Activated CD4-positive, alpha-beta T cell treated with anti-CD3 and anti-CD28 coated beads, Interleukin-2, Interleukin-6, amounts not matched to agents 100 ng/mL and 50 ng/mL, durations not matched to agents 16 hours and 8 hours (primary cell): ENCODE results near the gene KHNYN.

ENCODE experiments used
- DNase-seq: peaks from one replicate; pipeline ENCODE4 v3.0.0-alpha.2; 2020

The KHNYN gene

DNA sequence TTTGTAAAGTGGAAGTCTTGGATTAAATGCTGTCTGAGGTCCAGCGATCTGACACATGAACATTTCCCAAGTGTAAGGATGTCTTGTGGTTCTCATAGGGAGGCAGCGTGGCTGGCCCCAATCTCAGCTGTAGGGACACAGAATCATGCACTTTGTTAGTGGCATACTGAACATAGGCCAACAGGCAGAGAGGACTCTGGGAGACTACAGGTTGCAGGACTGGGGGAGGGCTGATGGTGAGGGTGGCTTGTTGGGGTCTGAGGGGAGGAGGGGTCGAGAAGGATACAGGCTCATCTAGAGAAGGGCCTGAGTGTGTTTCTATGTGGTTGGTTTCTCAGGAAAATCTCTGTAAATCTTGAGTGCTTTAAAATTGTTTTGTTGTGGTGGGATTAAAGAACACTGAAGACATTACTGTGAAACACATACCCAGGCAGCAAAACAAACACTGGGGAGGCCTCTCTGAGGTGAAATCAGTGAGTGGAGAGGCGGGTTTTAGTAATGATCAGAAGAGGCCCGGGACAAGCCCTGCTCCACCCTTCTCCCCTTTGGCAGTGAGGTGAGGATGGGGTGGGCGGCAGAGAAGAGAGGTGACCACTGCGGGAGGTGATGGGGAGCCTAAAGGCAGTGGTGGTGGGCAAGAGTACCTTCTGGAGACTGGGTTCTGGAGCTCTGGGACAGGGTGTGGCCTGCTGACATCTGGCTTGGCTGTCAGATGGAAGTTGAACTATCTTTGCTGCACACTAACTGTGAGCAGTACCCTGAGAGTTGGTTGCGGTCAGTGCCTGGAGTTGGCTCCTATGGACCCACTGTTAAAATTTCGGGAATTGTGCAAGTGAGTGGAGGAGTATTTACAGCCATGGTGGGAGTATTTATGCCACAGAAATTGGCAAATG is 27.7 kb upstream of the KHNYN start:
- DNase-seq = no peak

GRCh38 chr14:24403294-24403998 is 26.3 kb upstream of the KHNYN start:
- DNase-seq = no peak

- DNase-seq = no peak
Observed at GRCh38 chr14:24404814-24405213, 24.9 kb upstream of the KHNYN start.

DNA sequence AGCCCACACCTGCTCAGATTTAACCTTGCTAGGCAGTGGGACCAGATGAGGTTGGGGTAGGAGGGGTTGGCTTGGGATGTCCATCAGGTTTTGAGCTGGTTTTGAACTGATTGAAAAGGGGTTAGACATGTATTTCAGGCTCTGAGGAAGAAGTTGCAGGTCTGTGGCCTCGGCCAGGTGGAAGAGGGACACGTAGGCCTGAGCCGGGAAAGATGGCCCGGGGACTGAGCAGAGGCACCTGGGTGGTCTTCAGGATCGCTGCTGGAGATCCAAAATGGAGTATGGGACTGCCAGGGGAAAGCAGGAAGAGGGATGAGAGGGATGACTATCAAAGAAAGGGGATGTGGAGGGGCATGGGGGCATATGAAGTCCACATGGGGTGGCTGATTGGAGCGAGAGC is 23.3 kb upstream of the KHNYN start:
- DNase-seq = no peak

GRCh38 chr14:24407608-24408325 is 22.0 kb upstream of the KHNYN start:
- DNase-seq = no peak

DNA sequence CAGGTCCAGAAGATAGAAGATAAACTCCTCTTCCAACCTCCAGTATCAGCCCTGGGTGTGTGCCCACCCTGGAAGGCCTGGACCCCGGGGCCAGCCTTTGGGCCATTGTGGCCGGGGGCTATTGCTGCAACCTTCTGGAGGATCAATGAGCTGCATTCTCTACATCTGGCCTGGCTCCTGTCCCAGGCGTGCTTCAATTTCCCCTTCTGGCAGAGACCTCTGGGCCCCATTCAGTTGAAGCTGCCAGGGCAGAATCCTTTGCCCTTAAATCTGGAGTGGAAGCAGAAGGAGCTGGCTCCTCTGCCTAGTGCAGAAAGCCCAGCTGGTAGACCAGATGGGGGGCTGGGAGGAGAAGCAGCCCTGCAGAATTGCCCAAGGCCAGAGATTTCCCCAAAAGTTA is 21.0 kb upstream of the KHNYN start:
- no peak for DNase-seq

DNA sequence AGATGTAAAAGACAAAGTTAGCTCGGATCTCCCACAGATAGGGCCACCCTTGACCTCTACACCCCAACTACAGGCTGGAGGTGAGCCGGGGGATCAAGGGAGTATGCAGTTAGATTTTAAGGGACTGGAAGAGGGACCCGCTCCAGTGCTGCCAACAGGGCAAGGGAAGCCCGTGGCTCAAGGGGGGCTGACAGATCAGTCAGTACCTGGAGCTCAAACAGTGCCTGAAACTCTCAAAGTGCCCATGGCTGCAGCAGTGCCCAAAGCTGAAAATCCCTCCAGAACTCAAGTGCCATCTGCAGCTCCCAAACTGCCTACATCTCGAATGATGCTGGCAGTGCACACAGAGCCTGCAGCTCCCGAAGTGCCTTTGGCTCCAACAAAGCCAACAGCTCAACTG is 20.6 kb upstream of the KHNYN start:
- no peak for DNase-seq

GRCh38 chr14:24409956-24410355 is 19.8 kb upstream of the KHNYN start:
- no peak for DNase-seq

GRCh38 chr14:24411443-24412389 is 18.0 kb upstream of the KHNYN start:
- peak; percentile 37 for DNase-seq

DNA sequence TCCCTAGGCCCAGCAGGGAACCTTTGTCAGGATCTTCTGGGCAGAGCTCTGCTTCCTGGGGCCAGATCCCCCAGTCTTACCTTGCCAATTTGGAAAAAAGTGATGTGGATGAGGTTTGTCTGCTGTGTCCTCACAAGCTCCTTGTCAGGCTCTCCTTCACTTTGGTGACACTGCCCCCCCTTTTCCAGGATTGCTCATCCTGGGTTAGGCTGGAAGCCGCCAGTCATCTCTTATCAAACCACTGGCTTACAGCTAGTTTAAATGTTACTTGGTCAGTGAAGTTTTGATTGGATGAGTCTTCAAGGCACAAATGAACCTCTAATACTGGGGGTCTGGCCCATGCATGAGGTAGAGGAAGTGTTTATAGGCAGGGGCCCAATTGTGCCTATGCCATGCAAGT is 15.7 kb upstream of the KHNYN start:
- no peak for DNase-seq

DNA sequence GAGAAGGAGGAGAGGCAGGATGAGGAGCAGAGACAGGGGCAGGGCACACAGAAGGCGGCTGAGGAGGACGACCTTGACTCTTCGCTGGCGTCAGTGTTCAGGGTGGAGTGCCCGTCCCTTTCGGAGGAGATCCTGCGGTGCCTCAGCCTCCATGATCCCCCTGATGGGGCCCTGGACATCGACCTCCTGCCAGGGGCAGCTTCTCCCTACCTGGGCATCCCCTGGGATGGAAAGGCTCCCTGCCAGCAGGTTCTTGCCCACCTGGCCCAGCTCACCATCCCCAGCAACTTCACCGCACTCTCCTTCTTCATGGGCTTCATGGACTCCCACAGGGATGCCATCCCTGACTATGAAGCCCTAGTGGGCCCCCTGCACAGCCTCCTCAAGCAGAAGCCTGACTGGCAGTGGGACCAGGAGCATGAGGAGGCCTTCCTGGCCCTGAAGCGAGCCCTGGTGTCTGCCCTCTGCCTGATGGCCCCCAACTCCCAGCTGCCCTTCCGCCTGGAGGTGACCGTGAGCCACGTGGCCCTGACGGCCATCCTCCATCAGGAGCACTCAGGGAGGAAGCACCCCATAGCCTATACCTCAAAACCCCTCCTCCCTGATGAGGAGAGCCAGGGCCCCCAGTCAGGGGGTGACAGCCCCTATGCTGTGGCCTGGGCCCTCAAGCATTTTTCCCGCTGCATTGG is 14.9 kb upstream of the KHNYN start:
- no peak for DNase-seq

GRCh38 chr14:24415421-24416253 is 14.1 kb upstream of the KHNYN start:
- no peak for DNase-seq

DNA sequence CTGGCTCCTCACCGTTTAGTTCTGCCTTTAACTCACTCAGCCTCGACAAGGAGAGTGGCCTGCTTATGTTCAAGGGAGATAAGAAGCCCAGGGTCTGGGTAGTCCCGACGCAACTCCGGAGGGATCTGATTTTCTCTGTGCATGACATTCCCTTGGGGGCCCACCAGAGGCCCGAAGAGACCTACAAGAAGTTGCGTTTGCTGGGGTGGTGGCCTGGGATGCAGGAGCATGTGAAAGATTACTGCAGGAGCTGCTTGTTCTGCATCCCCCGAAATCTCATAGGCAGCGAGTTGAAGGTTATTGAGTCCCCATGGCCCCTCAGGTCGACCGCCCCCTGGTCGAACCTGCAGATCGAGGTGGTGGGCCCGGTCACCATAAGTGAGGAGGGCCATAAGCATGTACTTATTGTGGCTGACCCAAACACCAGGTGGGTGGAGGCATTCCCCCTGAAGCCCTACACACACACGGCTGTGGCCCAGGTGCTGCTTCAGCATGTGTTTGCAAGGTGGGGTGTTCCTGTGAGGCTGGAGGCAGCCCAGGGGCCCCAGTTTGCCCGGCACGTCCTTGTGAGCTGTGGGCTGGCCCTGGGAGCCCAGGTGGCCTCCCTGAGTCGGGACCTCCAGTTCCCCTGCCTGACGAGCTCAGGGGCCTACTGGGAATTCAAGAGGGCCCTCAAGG is 13.4 kb upstream of the KHNYN start:
- DNase-seq = no peak

- DNase-seq = no peak
Observed at GRCh38 chr14:24416932-24417619, 12.7 kb upstream of the KHNYN start.

GRCh38 chr14:24417832-24418491 is 11.8 kb upstream of the KHNYN start:
- DNase-seq = no peak

GRCh38 chr14:24418492-24418873 is 11.3 kb upstream of the KHNYN start:
- no peak for DNase-seq

GRCh38 chr14:24422261-24422660 is 7.5 kb upstream of the KHNYN start:
- DNase-seq = no peak

DNA sequence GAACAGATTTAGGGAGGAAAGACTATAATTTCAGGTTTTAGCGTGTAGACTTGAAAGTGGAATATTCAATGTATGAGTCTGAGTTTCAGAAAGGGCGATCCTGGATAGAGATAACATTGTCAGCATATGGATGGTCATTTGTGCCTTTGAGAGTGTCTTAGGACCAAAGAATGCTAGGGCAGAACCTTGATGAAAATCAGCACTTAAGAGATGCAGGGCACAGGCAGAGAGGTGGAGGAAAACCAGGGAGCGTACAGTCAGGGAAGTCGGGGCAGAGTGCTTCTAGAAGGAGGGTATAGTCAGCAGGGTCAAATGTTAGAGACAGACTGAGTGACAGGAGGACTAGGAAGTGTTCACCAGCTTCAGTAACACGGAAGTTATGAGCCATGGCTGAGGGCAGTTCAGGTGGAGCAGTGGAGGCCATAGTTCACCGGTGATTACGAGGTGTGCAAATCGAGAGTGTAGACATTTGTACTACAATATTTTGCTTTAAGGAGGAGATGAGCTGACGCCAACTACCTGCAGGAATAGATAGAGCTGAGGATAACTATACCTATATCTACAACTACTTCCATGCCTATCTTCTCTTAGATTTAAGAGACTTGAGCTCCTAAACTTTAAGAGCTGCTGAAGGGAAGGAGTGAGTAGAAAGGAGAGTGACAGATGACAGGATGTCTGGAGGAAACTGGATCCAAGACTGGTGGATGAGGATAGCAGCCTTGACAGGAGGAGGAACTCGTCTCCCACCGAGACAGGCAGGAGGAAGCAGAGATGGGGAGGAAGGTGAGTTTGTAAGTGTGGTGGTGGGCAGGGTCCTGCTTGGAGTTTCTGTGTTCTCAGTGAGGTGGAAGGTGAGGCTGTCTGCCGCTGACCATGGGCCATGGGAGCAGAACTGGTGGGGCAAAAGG is 6.8 kb upstream of the KHNYN start:
- DNase-seq = no peak
